A549 (cell line): ENCODE measurements around the gene WASHC2C.
"Not testable (repeated sequence)": the region's sequence is repeated elsewhere in the genome, so short reads cannot be mapped to it uniquely, and the experiment has no call there.

Experiments used
- CHD4 ChIP-seq: fragments of 200-600 bp; sonication (generic); IDR thresholded peaks from 2 replicates; pipeline ENCODE4 v1.6.1; 2016; ENCODE audit warnings: antibody characterized with exemption, mild to moderate bottlenecking, borderline replicate concordance
- EP300 ChIP-seq, 2 experiments: fragments of >200 bp; sonication (Bioruptor Twin); formaldehyde crosslinking; IDR thresholded peaks; 2 replicates in 1 of 2; 3 replicates in 1 of 2; pipeline ENCODE4 v1.6.1; 2016 to 2017
- JUNB ChIP-seq: fragments of >200 bp; sonication (Bioruptor Twin); formaldehyde crosslinking; IDR thresholded peaks from 2 replicates; pipeline ENCODE4 v1.6.1; 2016
- MYC ChIP-seq: IDR thresholded peaks from 2 replicates; pipeline ENCODE4 v1.6.1; 2012; ENCODE audit warnings: mild to moderate bottlenecking, inconsistent platforms, low read length, improper control_type of control experiment, borderline replicate concordance
- NFE2L2 ChIP-seq: fragments of 150-350 bp; conservative IDR thresholded peaks from 2 replicates; pipeline ENCODE4 v1.6.1; 2014; ENCODE audit warnings: low read length
- POLR2A ChIP-seq: IDR thresholded peaks from 2 replicates; pipeline ENCODE4 v1.6.1; 2012; ENCODE audit warnings: mild to moderate bottlenecking, low read length
- TF ChIP-seq, protein P1 (sequence below): fragments of >200 bp; sonication (Bioruptor Twin); formaldehyde crosslinking; IDR thresholded peaks from 3 replicates; pipeline ENCODE4 v1.5.1; 2016
- TF ChIP-seq, protein P2 (sequence below): IDR thresholded peaks from 2 replicates; pipeline ENCODE4 v1.6.1; 2012

DNA sequence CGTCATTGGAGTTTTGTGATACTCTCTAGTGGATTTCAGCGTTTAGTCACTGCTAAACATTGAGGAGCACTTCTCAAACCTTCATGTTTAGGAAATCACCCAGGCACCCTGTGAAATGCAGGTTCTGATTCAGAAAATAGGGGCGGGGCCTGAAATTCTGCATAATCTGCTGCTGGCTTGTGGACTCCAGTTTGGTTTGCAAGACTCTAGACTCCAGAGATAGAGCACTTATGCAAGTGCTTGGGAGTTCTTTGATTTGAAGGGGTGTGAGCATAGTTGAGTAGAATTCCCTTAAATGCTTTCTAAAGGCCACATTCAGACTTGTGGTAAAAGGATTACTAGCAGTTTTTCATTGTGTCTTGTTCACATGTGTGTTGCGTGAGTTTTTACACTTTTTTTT, 41.3 kb downstream of the WASHC2C start:
- TF ChIP-seq, protein P1, sequence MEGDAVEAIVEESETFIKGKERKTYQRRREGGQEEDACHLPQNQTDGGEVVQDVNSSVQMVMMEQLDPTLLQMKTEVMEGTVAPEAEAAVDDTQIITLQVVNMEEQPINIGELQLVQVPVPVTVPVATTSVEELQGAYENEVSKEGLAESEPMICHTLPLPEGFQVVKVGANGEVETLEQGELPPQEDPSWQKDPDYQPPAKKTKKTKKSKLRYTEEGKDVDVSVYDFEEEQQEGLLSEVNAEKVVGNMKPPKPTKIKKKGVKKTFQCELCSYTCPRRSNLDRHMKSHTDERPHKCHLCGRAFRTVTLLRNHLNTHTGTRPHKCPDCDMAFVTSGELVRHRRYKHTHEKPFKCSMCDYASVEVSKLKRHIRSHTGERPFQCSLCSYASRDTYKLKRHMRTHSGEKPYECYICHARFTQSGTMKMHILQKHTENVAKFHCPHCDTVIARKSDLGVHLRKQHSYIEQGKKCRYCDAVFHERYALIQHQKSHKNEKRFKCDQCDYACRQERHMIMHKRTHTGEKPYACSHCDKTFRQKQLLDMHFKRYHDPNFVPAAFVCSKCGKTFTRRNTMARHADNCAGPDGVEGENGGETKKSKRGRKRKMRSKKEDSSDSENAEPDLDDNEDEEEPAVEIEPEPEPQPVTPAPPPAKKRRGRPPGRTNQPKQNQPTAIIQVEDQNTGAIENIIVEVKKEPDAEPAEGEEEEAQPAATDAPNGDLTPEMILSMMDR = not testable (repeated sequence)
- TF ChIP-seq EP300 (IDR thresholded peaks at IDR 0.05); POLR2A; CHD4; JUNB; MYC; NFE2L2: not testable (repeated sequence)
- TF ChIP-seq, protein P2, sequence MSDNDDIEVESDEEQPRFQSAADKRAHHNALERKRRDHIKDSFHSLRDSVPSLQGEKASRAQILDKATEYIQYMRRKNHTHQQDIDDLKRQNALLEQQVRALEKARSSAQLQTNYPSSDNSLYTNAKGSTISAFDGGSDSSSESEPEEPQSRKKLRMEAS = not testable (repeated sequence)
